HUES48 (cell line): Measurements from ENCODE around the gene PREX1.

Source experiments
- H3K27ac ChIP-seq: one replicate; pipeline ENCODE4 v1.7.0; 2013; ENCODE audit warnings: low read depth, low read length, inconsistent platforms
- H3K27me3 ChIP-seq: 2 replicates; pipeline ENCODE4 v1.6.1; 2013; ENCODE audit warnings: mild to moderate bottlenecking, low read length; ENCODE audit not compliant: control insufficient read depth, insufficient read depth
- H3K36me3 ChIP-seq: 2 replicates; pipeline ENCODE4 v1.6.1; 2013; ENCODE audit warnings: low read length; ENCODE audit not compliant: control insufficient read depth, insufficient read depth
- H3K4me1 ChIP-seq: 2 replicates; pipeline ENCODE4 v1.6.1; 2013; ENCODE audit warnings: mild to moderate bottlenecking, low read length; ENCODE audit not compliant: control insufficient read depth, insufficient read depth
- H3K4me3 ChIP-seq: 2 replicates; pipeline ENCODE4 v1.5.1; 2013; ENCODE audit warnings: mild to moderate bottlenecking, low read depth, low read length
- H3K9ac ChIP-seq: 2 replicates; pipeline ENCODE4 v1.6.1; 2013; ENCODE audit warnings: mild to moderate bottlenecking, low read depth, low read length, moderate library complexity
- H3K9me3 ChIP-seq: 2 replicates; pipeline ENCODE4 v1.6.1; 2013; ENCODE audit warnings: low read length; ENCODE audit not compliant: control insufficient read depth, insufficient read depth

The PREX1 gene

GRCh38 chr20:48595495-48596333, 232.1 kb downstream of the PREX1 start:
- H3K36me3 ChIP-seq: no peaks in the 10 kb centered on the region
- H3K9ac ChIP-seq: no peak overlapping the region
- H3K4me3 ChIP-seq: no peak overlapping the region
- H3K27me3 ChIP-seq: no peaks in the 10 kb centered on the region
- no peaks in the 10 kb centered on the region for H3K4me1 ChIP-seq
- no peak overlapping the region for H3K27ac ChIP-seq
- no peaks in the 10 kb centered on the region for H3K9me3 ChIP-seq

GRCh38 chr20:48594533-48594932, 233.3 kb downstream of the PREX1 start:
- no peaks in the 10 kb centered on the region for H3K4me1 ChIP-seq
- no peaks in the 10 kb centered on the region for H3K27me3 ChIP-seq
- no peaks in the 10 kb centered on the region for H3K36me3 ChIP-seq
- no peak overlapping the region for H3K4me3 ChIP-seq
- no peaks in the 10 kb centered on the region for H3K9me3 ChIP-seq
- H3K9ac ChIP-seq: no peak overlapping the region
- H3K27ac ChIP-seq: no peak overlapping the region

GRCh38 chr20:48592107-48592940, 235.5 kb downstream of the PREX1 start:
- Histone ChIP-seq H3K27ac (no peak overlapping the region), H3K4me3 (no peak overlapping the region), H3K9ac (no peak overlapping the region), H3K27me3 (no peaks in the 10 kb centered on the region), H3K9me3 (no peaks in the 10 kb centered on the region), H3K36me3 (no peaks in the 10 kb centered on the region), H3K4me1 (no peaks in the 10 kb centered on the region)

- Histone ChIP-seq H3K9ac (no peak overlapping the region), H3K4me3 (no peak overlapping the region), H3K27me3 (no peaks in the 10 kb centered on the region), H3K9me3 (no peaks in the 10 kb centered on the region), H3K4me1 (no peaks in the 10 kb centered on the region), H3K27ac (no peak overlapping the region), H3K36me3 (no peaks in the 10 kb centered on the region)
Measured at GRCh38 chr20:48586730-48587129, 241.1 kb downstream of the PREX1 start.

- no peaks in the 10 kb centered on the region for H3K27me3 ChIP-seq
- H3K9ac ChIP-seq: no peak overlapping the region
- no peak overlapping the region for H3K4me3 ChIP-seq
- no peaks in the 10 kb centered on the region for H3K4me1 ChIP-seq
- H3K36me3 ChIP-seq: no peaks in the 10 kb centered on the region
- no peaks in the 10 kb centered on the region for H3K9me3 ChIP-seq
- no peak overlapping the region for H3K27ac ChIP-seq
Measured at GRCh38 chr20:48585061-48585870, 242.5 kb downstream of the PREX1 start.

- no peaks in the 10 kb centered on the region for H3K27me3 ChIP-seq
- no peaks in the 10 kb centered on the region for H3K36me3 ChIP-seq
- H3K27ac ChIP-seq: no peak overlapping the region
- H3K9ac ChIP-seq: no peak overlapping the region
- H3K4me1 ChIP-seq: no peaks in the 10 kb centered on the region
- H3K9me3 ChIP-seq: no peaks in the 10 kb centered on the region
- H3K4me3 ChIP-seq: no peak overlapping the region
Measured at GRCh38 chr20:48584391-48585060, 243.3 kb downstream of the PREX1 start.

- Histone ChIP-seq H3K9ac (no peak overlapping the region), H3K27me3 (no peaks in the 10 kb centered on the region), H3K4me1 (no peaks in the 10 kb centered on the region), H3K36me3 (no peaks in the 10 kb centered on the region), H3K9me3 (no peaks in the 10 kb centered on the region), H3K27ac (no peak overlapping the region), H3K4me3 (no peak overlapping the region)
Measured at GRCh38 chr20:48583801-48584200, 244.0 kb downstream of the PREX1 start.

GRCh38 chr20:48583171-48583570, 244.6 kb downstream of the PREX1 start:
- Histone ChIP-seq H3K27me3 (no peaks in the 10 kb centered on the region), H3K9me3 (no peaks in the 10 kb centered on the region), H3K4me1 (no peaks in the 10 kb centered on the region), H3K36me3 (no peaks in the 10 kb centered on the region), H3K27ac (no peak overlapping the region), H3K4me3 (no peak overlapping the region), H3K9ac (no peak overlapping the region)

GRCh38 chr20:48582673-48582985, 245.2 kb downstream of the PREX1 start:
- H3K27me3 ChIP-seq: no peaks in the 10 kb centered on the region
- no peaks in the 10 kb centered on the region for H3K36me3 ChIP-seq
- no peak overlapping the region for H3K9ac ChIP-seq
- H3K9me3 ChIP-seq: no peaks in the 10 kb centered on the region
- H3K27ac ChIP-seq: no peak overlapping the region
- no peak overlapping the region for H3K4me3 ChIP-seq
- no peaks in the 10 kb centered on the region for H3K4me1 ChIP-seq

- no peaks in the 10 kb centered on the region for H3K36me3 ChIP-seq
- no peak overlapping the region for H3K27ac ChIP-seq
- H3K9me3 ChIP-seq: no peaks in the 10 kb centered on the region
- H3K27me3 ChIP-seq: no peaks in the 10 kb centered on the region
- H3K9ac ChIP-seq: no peak overlapping the region
- H3K4me1 ChIP-seq: no peaks in the 10 kb centered on the region
- H3K4me3 ChIP-seq: no peak overlapping the region
Measured at GRCh38 chr20:48581167-48581566, 246.6 kb downstream of the PREX1 start.
